NK-92 (cell line): ENCODE data around the gene ERBB4.
"Not testable (repeated sequence)": the region's sequence is repeated elsewhere in the genome, so short reads cannot be mapped to it uniquely, and the experiment has no call there.

Experiments used
- DNase-seq: peaks from one replicate; lab custom pipeline; 2025; ENCODE audit not compliant: unreplicated experiment; lab: John Stamatoyannopoulos, UW

ERBB4 gene

GRCh38 chr2:212299943-212300342, 238.7 kb downstream of the ERBB4 start:
- no peak for DNase-seq

- DNase-seq, result no peak
These were observed 239.3 kb downstream of the ERBB4 start for GRCh38 chr2:212299333-212299732.

- no peak for DNase-seq
These were observed 243.0 kb downstream of the ERBB4 start for GRCh38 chr2:212295571-212295970.

- DNase-seq, result no peak
These were observed 243.8 kb downstream of the ERBB4 start for GRCh38 chr2:212294816-212295215.

GRCh38 chr2:212289301-212289700, 249.3 kb downstream of the ERBB4 start:
- DNase-seq, result no peak

- no peak for DNase-seq
These were observed 250.3 kb downstream of the ERBB4 start for GRCh38 chr2:212288308-212288707.

- DNase-seq, result no peak
These were observed 254.4 kb downstream of the ERBB4 start for GRCh38 chr2:212284166-212284565.

GRCh38 chr2:212282671-212283261, 255.8 kb downstream of the ERBB4 start:
- no peak for DNase-seq

- DNase-seq, result no peak
These were observed 261.8 kb downstream of the ERBB4 start for GRCh38 chr2:212276813-212277212.

- DNase-seq, result no peak
These were observed 264.4 kb downstream of the ERBB4 start for GRCh38 chr2:212274215-212274614.

- no peak for DNase-seq
These were observed 267.0 kb downstream of the ERBB4 start for GRCh38 chr2:212271583-212271982.

GRCh38 chr2:212269005-212269404, 269.6 kb downstream of the ERBB4 start:
- no peak for DNase-seq

- no peak for DNase-seq
These were observed 272.3 kb downstream of the ERBB4 start for GRCh38 chr2:212266297-212266696.

- no peak for DNase-seq
These were observed 272.8 kb downstream of the ERBB4 start for GRCh38 chr2:212265777-212266176.

GRCh38 chr2:212264187-212264586, 274.4 kb downstream of the ERBB4 start:
- DNase-seq, result no peak

- DNase-seq, result no peak
These were observed 279.4 kb downstream of the ERBB4 start for GRCh38 chr2:212259226-212259625.

- no peak for DNase-seq
These were observed 284.3 kb downstream of the ERBB4 start for GRCh38 chr2:212254339-212254738.

GRCh38 chr2:212249451-212249850, 289.2 kb downstream of the ERBB4 start:
- DNase-seq, result no peak

- DNase-seq, result no peak
These were observed 292.7 kb downstream of the ERBB4 start for GRCh38 chr2:212245880-212246279.

- DNase-seq, result no peak
These were observed 295.9 kb downstream of the ERBB4 start for GRCh38 chr2:212242724-212243123.

- not testable (repeated sequence) for DNase-seq
These were observed 300.4 kb downstream of the ERBB4 start for GRCh38 chr2:212238152-212238551.

GRCh38 chr2:212237350-212238095, 301.1 kb downstream of the ERBB4 start:
- no peak for DNase-seq

- DNase-seq, result no peak
These were observed 309.8 kb downstream of the ERBB4 start for GRCh38 chr2:212228743-212229171.
